Testis (tissue), 3 donors: ENCODE data around the gene SLC7A6OS. TPM values are rescaled to one million over a fixed set of nuclear protein-coding genes. Genes with fewer than 3 reads are reported as not detected.

Source experiments
- DNase-seq: peaks from one replicate; pipeline ENCODE4 v3.0.0-alpha.2; 2019
- H3K27ac ChIP-seq, 2 donors: fragments of 200-600 bp; sonication (generic); one replicate each; pipeline ENCODE4 v1.5.1; 2019
- H3K27me3 ChIP-seq: fragments of 200-600 bp; sonication (generic); one replicate; pipeline ENCODE4 v1.5.1; 2019
- H3K36me3 ChIP-seq: fragments of 200-600 bp; sonication (generic); one replicate; pipeline ENCODE4 v1.5.1; 2017; ENCODE audit warnings: low read depth; ENCODE audit errors: missing control alignments
- H3K4me1 ChIP-seq: fragments of 200-600 bp; sonication (generic); one replicate; pipeline ENCODE4 v1.5.1; 2019
- H3K4me3 ChIP-seq, 2 donors: fragments of 200-600 bp; sonication (generic); one replicate each; pipeline ENCODE4 v1.5.1; 2017 to 2019
- H3K9me3 ChIP-seq: fragments of 200-600 bp; sonication (generic); one replicate; pipeline ENCODE4 v1.5.1; 2017
- CTCF ChIP-seq, 3 experiments: fragments of 450-650 bp in 2 of 3; fragments of 200-600 bp in 1 of 3; sonication (generic) in 1 of 3; IDR thresholded peaks; one replicate each; pipeline ENCODE4 v1.5.1; 2016 to 2019; ENCODE audit warnings: antibody characterized with exemption in 3 of 3, mild to moderate bottlenecking in 2 of 3, moderate library complexity in 1 of 3
- POLR2A ChIP-seq: fragments of 450-650 bp; IDR thresholded peaks from one replicate; pipeline ENCODE4 v1.6.1; 2017; ENCODE audit warnings: antibody characterized with exemption, mild to moderate bottlenecking, moderate library complexity
- WGBS, 2 donors: methylation state at CpG; one replicate each; pipeline ENCODE4 v1.1.5; 2018; 5-methylcytosine and 5-hydroxymethylcytosine counted together
- intact Hi-C: fragments of 100-400 bp; cut with DNase I; formaldehyde crosslinking; loops from one replicate; pipeline ENCODE4 v1.15.1; 2023; ENCODE audit warnings: low total_unique reads
- polyA plus RNA-seq: library from polyadenylated mRNA; stranded (reverse); fragments of 350-450 nt; fragmentation: Illumina TruSeq; extraction: RNeasy Lipid Tissue Mini Kit (QIAGEN cat#74804); gene quantifications from one replicate; pipeline ENCODE4 v1.2.3, GENCODE V29; 2014; ENCODE audit warnings: low read depth, low replicate concordance; ENCODE audit not compliant: insufficient read depth
- total RNA-seq, 2 donors: library from RNA; depleted of rRNA; stranded (reverse); fragments of >200 nt; gene quantifications; one replicate each; pipeline ENCODE4 v1.2.3, GENCODE V29; 2016

The SLC7A6OS gene
- total and polyA plus RNA-seq, 3 donors from 2014 or later, result 14.7 to 25.8 (median 24.3) TPM

- intact Hi-C loops, result loop anchor here (2.0 kb wide), 1 partner anchor 64 kb away; the partner anchor contains the start of gene SLC7A6
- no peak for TF ChIP-seq POLR2A
- no peak for TF ChIP-seq CTCF (IDR thresholded peaks at IDR 0.05)
- 49 to 61% methylated on average over 3 of the region's 3 CpGs for WGBS, 2 donors
- no peaks in the 10 kb centered on the region for H3K36me3 ChIP-seq
- H3K27ac ChIP-seq, result no peak overlapping the region
- H3K27me3 ChIP-seq, result no peaks in the 10 kb centered on the region
- no peak overlapping the region for H3K4me3 ChIP-seq
- DNase-seq, result no peak
- no peaks in the 10 kb centered on the region for H3K9me3 ChIP-seq
- no peaks in the 10 kb centered on the region for H3K4me1 ChIP-seq
These were observed 18.2 kb upstream of the SLC7A6OS start for GRCh38 chr16:68328860-68329390.

DNA sequence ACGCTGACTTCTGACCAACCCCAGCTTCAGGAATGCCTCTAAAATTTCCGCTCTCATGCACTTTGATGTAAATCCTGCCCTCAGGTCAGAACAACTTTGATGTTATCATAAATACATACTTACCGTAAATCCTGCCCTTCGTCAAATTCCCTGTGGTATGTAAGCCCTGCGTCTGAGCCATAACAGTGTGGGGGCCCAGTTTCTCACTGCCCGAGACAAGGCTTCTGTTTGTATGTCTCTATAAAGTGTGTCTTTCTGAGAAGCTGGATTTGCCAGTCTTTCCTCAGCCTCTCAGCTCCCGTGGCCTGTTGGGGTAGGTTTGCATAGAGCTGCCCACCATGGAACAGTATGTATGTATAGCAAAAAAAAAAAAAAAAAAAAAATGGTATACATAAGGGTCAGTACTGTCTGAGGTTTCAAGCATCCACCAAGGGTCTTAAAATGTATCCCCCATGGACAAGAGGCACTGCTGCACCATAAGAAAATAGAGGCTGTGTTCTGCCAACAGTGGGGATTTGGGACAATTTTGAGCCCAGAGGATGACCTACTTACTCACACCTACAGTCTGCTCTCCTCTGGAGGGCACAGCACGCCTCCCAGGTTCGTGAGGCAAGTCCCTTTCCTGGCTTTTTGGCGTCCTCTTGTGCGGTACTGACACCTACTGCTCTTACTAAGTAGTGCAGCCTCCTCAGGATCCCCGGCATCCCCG is 17.6 kb upstream of the SLC7A6OS start:
- H3K4me3 ChIP-seq, result no peak overlapping the region
- H3K36me3 ChIP-seq, result no peaks in the 10 kb centered on the region
- H3K27ac ChIP-seq, result no peak overlapping the region
- no peaks in the 10 kb centered on the region for H3K9me3 ChIP-seq
- H3K4me1 ChIP-seq, result no peaks in the 10 kb centered on the region
- intact Hi-C loops, result loop anchor here (2.0 kb wide), 1 partner anchor 64 kb away; the partner anchor contains the start of gene SLC7A6
- TF ChIP-seq POLR2A (no peak), CTCF (IDR thresholded peaks at IDR 0.05) (peak; percentile 77 to 85 (median 80))
- WGBS, 2 donors, result 45 to 55% methylated on average over 13 of the region's 13 CpGs
- peak; percentile 86 for DNase-seq
- H3K27me3 ChIP-seq, result no peaks in the 10 kb centered on the region

DNA sequence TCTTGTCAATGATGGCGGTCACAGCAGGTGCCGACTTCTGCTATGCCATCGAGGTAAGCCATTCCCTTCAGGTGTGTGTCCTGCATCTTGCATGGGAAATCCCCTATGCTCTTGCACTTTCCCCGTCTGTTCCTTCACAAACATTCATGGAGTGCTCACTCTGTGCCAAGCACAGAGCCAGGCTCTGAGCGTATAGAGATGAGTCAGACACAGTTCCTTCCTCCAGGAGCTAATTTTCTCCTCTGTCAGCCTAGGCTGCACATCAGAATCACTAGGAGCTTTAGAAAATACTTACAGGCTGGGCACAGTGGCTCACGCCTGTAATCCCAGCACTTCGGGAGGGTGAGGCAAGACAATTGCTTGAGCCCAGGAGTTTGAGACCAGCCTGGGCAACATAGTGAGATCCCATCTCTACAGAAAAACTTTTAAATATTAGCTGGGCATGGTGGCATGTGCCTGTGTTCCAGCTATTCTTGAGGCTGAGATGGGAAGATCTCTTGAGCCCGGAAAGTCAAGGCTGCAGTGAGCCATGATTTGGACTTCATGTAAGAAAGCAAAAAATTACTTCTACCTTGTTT is 14.1 kb upstream of the SLC7A6OS start:
- no peak for DNase-seq
- no peak overlapping the region for H3K27ac ChIP-seq

GRCh38 chr16:68324336-68324735 is 13.6 kb upstream of the SLC7A6OS start:
- DNase-seq, result no peak
- Histone ChIP-seq H3K36me3 (no peaks in the 10 kb centered on the region), H3K27me3 (no peaks in the 10 kb centered on the region), H3K27ac (no peak overlapping the region), H3K9me3 (no peaks in the 10 kb centered on the region), H3K4me1 (no peaks in the 10 kb centered on the region), H3K4me3 (no peak overlapping the region)
- no peak for TF ChIP-seq POLR2A
- TF ChIP-seq CTCF (IDR thresholded peaks at IDR 0.05), result no peak
- intact Hi-C loops, result no loop called here
- WGBS, 2 donors, result 90 to 93% methylated on average over 4 to 5 of the region's 5 CpGs

More for the DNA sequence above, 14.1 kb upstream of the SLC7A6OS start:
- H3K4me3 ChIP-seq, result no peak overlapping the region
- WGBS, 2 donors, result 88 to 89% methylated on average over 6 to 8 of the region's 8 CpGs
- no peaks in the 10 kb centered on the region for H3K36me3 ChIP-seq
- no peaks in the 10 kb centered on the region for H3K27me3 ChIP-seq
- no peaks in the 10 kb centered on the region for H3K9me3 ChIP-seq
- H3K4me1 ChIP-seq, result no peaks in the 10 kb centered on the region
- TF ChIP-seq CTCF (IDR thresholded peaks at IDR 0.05) (no peak), POLR2A (no peak)
- intact Hi-C loops, result no loop called here
